ENCODE data around the gene MSH2. TPM values are rescaled to one million over a fixed set of nuclear protein-coding genes. Genes with fewer than 3 reads are reported as not detected.
"Not testable (repeated sequence)": the region's sequence is repeated elsewhere in the genome, so short reads cannot be mapped to it uniquely, and the experiment has no call there.

MSH2 gene
- 10 to 100 TPM in 11 of 12 donors, not detected in 1; 24.1 to 39.3 (median 32.9) TPM for polyA plus RNA-seq (ENCODE audit: insufficient read length in 12 of 12)
- long read RNA-seq, donor 1, partial matches to known transcripts, result 0 of 3 reads
- long read RNA-seq, donor 1, other reads (novel, unspliced or antisense), result 0 of 3 reads
- long read RNA-seq, donor 2, transcript MSH2-201 (16 exons, 3,307 nt), result major isoform, 10 of 10 reads
- long read RNA-seq, donor 2, partial matches to known transcripts, result 0 of 10 reads
- long read RNA-seq, donor 2, other reads (novel, unspliced or antisense), result 0 of 10 reads
- long read RNA-seq, donor 3, partial matches to known transcripts, result 0 of 3 reads
- long read RNA-seq, donor 3, other reads (novel, unspliced or antisense), result 0 of 3 reads
- long read RNA-seq, donor 4, partial matches to known transcripts, result 0 of 1 reads
- long read RNA-seq, donor 4, other reads (novel, unspliced or antisense), result 0 of 1 reads
- long read RNA-seq, donor 5, transcript MSH2-201 (16 exons, 3,307 nt), result major isoform, 8 of 8 reads
- long read RNA-seq, donor 5, partial matches to known transcripts, result 0 of 8 reads
- long read RNA-seq, donor 5, other reads (novel, unspliced or antisense), result 0 of 8 reads
- long read RNA-seq, donor 6, partial matches to known transcripts, result 0 of 1 reads
- long read RNA-seq, donor 6, other reads (novel, unspliced or antisense), result 0 of 1 reads
- long read RNA-seq, donor 7, partial matches to known transcripts, result 0 of 3 reads
- long read RNA-seq, donor 7, other reads (novel, unspliced or antisense), result 0 of 3 reads
- long read RNA-seq, donor 8, result 0 reads
- long read RNA-seq, donor 9, partial matches to known transcripts, result 0 of 3 reads
- long read RNA-seq, donor 9, other reads (novel, unspliced or antisense), result 0 of 3 reads
- long read RNA-seq, donor 10, transcript MSH2-201 (16 exons, 3,307 nt), result major isoform, 6 of 6 reads
- long read RNA-seq, donor 10, partial matches to known transcripts, result 0 of 6 reads
- long read RNA-seq, donor 10, other reads (novel, unspliced or antisense), result 0 of 6 reads
- long read RNA-seq, donor 11, partial matches to known transcripts, result 0 of 3 reads
- long read RNA-seq, donor 11, other reads (novel, unspliced or antisense), result 0 of 3 reads

- DNase-seq, result peak; percentile 93
Observed at GRCh38 chr2:47402805-47403608, at the start of gene MSH2. TSS of gene MSH2 (plus strand) at chr2:47403156. CDS start at chr2:47403192, 36 bp downstream.

DNA sequence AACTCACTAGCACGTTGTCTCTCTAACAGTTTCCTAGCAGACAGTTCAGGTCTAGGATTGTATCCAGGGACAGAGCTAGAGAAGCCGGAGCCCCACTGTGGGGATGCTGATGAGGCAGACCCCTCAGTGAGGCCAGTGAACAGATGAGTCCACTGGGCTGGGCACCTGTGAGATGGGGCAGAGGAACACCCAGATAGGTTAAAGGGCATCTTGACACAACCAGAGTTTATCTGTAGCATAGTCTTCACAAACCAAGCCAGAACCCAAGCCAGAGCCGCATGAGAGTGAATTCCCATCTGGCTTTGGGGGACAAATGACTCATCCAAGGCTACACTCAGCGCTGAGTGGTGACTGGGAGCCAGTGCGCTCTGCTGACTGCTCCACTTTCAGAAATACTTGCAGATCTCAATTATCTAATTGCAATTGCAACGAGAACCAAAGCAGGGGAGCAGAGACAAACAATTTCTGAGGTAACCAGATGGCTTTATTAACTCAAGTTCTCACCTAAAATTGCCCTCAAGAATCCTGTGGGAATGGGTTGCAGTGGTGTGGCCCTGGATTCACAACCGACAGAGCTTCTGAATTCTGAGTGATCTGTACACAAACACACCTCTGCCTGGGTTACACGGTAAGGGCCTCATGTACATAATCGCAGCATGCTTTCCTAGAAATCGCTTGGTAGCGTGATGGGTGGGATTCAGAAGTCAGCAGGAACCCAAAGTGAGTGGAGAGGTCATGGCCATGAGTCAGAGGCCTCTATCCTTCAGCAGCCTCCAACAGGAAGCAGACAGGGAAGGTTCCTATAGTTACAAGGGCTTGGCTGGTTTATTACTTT is 48.7 kb upstream of the MSH2 start:
- DNase-seq, result no peak

- no peak for DNase-seq
Observed at GRCh38 chr2:47354848-47355204, 48.1 kb upstream of the MSH2 start.

DNA sequence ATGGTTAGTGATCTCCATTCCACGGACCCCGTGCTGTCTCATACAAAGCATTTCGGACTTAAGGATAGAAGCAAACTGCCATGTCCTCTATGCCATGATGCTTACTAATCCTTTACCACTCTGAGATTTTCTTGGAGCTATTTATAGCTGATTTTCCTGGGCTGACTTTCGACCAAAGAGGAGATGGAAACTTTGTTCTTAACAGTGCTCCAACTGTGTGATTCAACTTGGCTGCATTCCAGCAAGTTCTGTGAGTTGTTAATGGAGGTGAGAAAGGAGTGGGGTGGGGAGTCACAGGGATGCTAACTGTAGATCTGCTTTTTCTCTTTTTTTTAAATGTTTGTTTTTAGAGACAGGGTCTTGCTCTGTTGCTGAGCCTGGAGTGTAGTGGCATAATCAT is 45.5 kb upstream of the MSH2 start:
- DNase-seq, result no peak

DNA sequence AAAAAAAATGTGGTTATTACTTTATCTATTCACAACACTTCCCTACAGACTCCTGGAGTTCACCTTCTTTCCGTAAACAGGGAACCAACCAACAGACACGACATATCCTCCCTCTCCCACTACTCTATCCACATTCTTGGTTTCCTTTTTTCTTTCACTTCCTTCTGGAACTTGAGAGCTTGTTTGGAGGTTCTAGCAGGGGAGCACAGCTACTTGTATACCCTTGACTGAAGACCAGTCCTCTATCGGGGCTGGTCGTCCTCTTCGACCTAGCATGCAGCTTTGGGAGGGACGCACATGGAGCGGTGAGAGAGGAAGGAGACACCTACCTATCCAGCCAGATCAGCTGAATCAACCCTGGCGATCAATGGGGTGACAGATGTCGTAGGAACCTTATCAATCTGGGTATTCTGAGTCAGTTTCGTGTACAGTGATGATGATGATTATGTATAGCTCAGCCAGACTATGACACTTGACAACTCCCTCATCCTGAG is 43.5 kb upstream of the MSH2 start:
- DNase-seq, result no peak

DNA sequence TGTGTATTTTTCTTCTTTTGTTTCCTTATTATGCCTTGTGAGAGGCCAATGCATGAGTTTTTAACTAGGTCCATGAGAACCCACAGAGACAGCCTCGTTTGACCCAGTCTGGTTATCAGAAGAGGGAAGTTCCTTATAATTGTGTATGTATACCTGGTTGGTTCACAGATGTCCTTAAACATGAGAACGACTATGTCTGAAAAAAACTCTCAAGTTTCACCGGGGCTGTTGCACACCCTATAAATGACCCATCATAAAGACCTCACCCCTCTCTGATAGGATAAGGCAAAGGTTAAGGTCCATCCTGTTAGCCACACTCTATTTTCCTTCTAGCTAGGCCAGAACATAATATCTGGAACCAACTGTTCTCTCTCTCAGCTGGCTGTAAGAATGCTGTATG is 42.7 kb upstream of the MSH2 start:
- no peak for DNase-seq

DNA sequence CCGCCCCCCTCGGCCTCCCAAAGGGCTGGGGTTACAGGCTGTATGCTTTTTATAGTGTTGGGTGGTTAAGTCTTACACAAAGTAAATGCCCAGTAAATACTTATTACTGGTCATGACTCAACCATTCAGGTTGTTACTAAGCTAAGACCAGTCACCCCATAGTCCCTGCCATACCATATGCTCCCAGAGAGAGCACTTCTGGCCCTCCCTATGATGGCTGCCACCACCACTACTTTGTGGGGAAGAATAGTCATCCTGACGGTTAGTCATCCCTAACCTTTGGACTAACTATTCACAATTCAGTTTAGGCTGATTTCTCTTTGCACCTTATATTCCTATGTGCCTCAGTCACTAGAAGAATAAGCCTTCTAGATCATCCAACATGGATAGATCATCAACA is 42.0 kb upstream of the MSH2 start:
- DNase-seq, result no peak

DNA sequence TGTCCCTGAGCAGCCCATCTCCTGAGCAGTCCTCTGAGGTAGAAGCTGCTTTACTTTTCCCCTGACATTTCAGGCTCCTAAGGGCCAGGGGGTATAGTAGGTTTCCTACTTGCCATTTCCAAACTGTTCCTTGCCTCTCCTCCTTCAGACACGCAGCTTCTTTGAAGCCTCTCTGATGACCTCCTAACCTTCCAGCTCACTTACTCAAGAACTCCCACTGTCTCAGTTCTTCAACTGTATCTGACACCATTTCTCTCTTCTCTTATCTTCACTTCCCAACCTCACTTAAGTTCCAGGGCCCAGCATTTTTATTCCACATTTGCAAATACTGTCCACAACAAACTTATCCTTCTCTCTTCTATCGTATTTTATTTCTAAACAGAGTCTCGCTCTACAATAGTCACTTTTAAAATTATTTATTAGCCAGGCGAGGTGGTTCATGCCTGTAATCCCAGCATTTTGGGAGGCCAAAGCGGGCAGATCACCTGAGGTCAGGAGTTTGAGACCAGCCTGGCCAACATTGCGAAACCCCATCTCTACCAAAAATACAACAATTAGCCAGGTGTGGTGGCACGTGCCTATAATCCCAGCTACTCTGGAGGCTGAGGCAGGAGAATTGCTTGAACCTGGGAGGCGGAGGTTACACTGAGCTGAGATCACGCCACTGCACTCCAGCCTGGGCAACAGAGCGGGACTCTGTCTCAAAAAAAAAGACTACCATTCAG is 41.3 kb upstream of the MSH2 start:
- DNase-seq, result not testable (repeated sequence)

DNA sequence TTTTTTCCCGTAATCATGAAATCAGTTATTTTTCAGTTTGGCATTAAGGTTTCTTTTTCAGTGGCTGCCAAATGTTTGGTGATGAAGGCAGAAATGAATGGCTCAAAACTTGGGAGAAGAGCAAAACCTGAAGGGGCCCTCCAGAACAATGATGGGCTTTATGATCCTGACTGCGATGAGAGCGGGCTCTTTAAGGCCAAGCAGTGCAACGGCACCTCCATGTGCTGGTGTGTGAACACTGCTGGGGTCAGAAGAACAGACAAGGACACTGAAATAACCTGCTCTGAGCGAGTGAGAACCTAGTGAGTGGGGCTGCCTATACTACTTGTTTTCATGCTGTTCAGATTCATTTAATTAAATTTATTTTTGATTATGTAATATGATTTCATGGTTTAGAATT is 29.2 kb upstream of the MSH2 start:
- no peak for DNase-seq

DNA sequence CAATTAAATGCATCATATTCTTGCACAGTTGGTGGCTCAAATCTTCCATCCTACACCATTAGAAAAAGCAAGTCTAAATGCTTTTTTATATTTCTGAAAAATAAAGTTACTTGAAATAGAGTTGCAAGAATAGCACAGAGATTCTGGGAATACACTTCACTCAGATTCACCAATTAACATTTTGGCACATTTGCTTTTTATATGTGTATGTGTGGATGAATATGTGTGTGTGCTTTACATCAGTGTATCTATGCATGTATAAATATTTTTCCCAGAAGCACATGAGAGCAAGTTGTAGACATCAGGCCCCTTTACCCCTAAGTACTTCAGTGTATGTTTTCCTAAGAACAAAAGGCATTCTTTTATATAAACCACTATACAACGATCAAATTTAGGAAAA is 27.6 kb upstream of the MSH2 start:
- no peak for DNase-seq

GRCh38 chr2:47379384-47379783 is 23.6 kb upstream of the MSH2 start:
- no peak for DNase-seq

GRCh38 chr2:47381408-47381807 is 21.5 kb upstream of the MSH2 start:
- DNase-seq, result no peak

- no peak for DNase-seq
Observed at GRCh38 chr2:47386551-47386950, 16.4 kb upstream of the MSH2 start.

- no peak for DNase-seq
Observed at GRCh38 chr2:47388888-47389287, 14.1 kb upstream of the MSH2 start.

DNA sequence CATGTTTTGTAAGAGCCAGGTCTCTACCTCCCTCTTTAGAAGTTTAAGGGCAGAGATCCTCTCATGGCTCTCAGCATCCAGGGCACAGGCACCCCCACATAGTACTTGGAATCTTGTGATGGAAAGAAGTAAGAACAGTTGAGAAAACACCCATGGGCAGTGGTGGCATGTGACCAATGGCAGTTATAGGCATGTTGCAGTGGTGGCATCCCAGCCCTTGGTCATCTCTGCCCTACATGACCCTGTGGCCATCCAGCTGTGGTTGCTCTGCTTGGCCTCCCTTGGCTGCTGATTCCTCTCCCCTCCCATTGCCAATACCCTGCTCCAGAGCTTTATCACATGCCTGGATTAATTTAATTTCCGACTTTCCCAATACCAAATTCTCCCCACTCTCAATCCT is 13.3 kb upstream of the MSH2 start:
- no peak for DNase-seq

- DNase-seq, result no peak
Observed at GRCh38 chr2:47401789-47402554, 984 bp upstream of the MSH2 start.

DNA sequence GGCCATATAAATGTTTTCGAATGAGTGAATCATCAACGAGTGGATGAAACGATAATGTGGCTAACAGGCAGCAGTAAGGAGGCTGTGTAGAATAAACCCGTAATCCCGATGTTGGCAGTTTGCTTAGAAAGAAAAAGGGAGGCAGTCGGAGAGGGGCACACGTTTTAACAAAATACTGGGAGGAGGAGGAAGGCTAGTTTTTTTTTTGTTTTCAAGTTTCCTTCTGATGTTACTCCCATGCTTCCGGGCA is 476 bp upstream of the MSH2 start:
- no peak for DNase-seq

DNA sequence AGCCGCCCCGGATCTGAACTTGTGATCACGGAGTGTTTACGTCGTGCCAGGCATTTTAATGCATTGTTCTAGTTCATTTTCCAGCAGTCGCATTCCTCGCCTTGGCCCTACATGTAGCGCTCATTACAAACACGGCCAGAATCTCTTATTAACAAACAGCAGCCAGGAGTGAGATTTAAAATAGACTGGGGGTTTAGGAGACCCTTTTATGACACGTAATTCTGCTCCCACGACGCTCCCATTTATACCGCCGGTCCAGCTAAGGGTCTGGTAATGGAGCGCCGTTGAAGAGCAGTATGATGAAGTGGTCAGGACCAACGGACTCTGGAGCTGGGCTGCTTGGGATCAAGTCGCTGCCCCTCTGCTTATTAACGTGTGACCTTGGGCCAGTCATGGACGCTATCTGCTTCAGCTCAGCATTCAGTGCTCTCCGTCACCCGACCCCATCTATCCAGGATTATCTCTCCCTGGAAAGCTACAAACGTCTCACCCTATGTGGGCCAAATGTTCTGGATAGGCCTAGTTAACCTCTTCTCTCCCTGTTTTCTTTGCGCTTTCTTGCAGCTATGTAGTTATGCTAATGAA is 745 bp downstream of the MSH2 start:
- DNase-seq, result peak; percentile 28

DNA sequence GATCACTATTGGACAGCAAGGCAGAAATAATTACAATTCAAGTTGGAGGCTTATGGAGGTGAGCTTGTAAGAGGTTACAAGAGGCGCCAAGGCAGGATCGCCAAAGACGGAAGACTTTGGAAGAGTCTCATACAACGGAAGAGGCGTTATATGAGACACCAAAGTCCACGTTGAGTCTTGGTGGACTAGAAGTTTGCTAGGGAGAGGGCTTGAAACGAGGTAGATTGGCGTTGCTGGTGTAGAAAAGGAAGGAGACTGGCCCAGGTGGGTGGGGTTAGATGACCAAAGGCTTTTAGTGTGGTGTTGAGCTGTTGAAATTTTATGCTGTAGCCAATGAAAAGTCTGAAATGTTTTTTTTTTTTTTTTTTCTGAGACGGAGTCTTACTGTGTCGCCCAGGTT is 1.4 kb downstream of the MSH2 start:
- DNase-seq, result no peak
